WI38 (cell line): Measurements from ENCODE around the gene TTLL4.

Experiments used
- H3K4me3 ChIP-seq: 2 replicates; pipeline ENCODE4 v1.5.1; 2011; ENCODE audit warnings: low read depth, mild to moderate bottlenecking, control low read depth, low read length
- CTCF ChIP-seq: IDR thresholded peaks from 2 replicates; pipeline ENCODE4 v1.5.1; 2012; ENCODE audit warnings: low read depth, mild to moderate bottlenecking, control low read depth, low read length

TTLL4 gene

GRCh38 chr2:218721934-218722333, 11.3 kb downstream of the TTLL4 start:
- no peak overlapping the region for H3K4me3 ChIP-seq
- no peak for TF ChIP-seq CTCF

- H3K4me3 ChIP-seq, result no peak overlapping the region
- TF ChIP-seq CTCF, result no peak
These were observed 11.8 kb downstream of the TTLL4 start for GRCh38 chr2:218722419-218722818.

GRCh38 chr2:218722876-218723785, 12.5 kb downstream of the TTLL4 start:
- no peak overlapping the region for H3K4me3 ChIP-seq
- TF ChIP-seq CTCF, result no peak

- TF ChIP-seq CTCF, result no peak
- no peak overlapping the region for H3K4me3 ChIP-seq
These were observed 15.5 kb downstream of the TTLL4 start for GRCh38 chr2:218726004-218726574.

- H3K4me3 ChIP-seq, result no peak overlapping the region
- TF ChIP-seq CTCF, result peak; percentile 18; the same call in 1 of the 2 replicates
These were observed 17.0 kb downstream of the TTLL4 start for GRCh38 chr2:218727502-218728165.

GRCh38 chr2:218729640-218730039, 19.0 kb downstream of the TTLL4 start:
- H3K4me3 ChIP-seq, result no peak overlapping the region
- TF ChIP-seq CTCF, result no peak
